ENCODE data around the gene ZDHHC22.
A peak's percentile ranks its signal among the peaks of the same experiment; 100 is the strongest.

ZDHHC22 gene

GRCh38 chr14:77128414-77128891, 13.1 kb downstream of the ZDHHC22 start:
- H3K27me3 ChIP-seq (ENCODE audit: control insufficient read depth in 1 of 2, insufficient read depth in 2 of 2, low read length in 2 of 2), result peaks cover 32 to 33% of the 10 kb centered on the region in 2 donors
- H3K9ac ChIP-seq (ENCODE audit: low read depth in 1 of 2, low read length in 2 of 2), result no peak overlapping the region
- H3K9me3 ChIP-seq (ENCODE audit: control insufficient read depth in 1 of 2, low read length in 2 of 2), result no peaks in the 10 kb centered on the region
- no peak overlapping the region for H3K4me3 ChIP-seq (ENCODE audit: low read depth in 1 of 2, low read length in 2 of 2)
- H3K4me1 ChIP-seq (ENCODE audit: control insufficient read depth in 1 of 2, insufficient read depth in 2 of 2, low read length in 2 of 2), result peaks cover 11 to 20% of the 10 kb centered on the region in 2 donors
- no peaks in the 10 kb centered on the region for H3K36me3 ChIP-seq (ENCODE audit: control insufficient read depth in 1 of 2, insufficient read depth in 2 of 2, low read length in 2 of 2)
- H3K27ac ChIP-seq (ENCODE audit: low read depth, low read length), result no peak overlapping the region

GRCh38 chr14:77126461-77126990, 15.1 kb downstream of the ZDHHC22 start:
- Histone ChIP-seq H3K9me3 (ENCODE audit: control insufficient read depth in 1 of 2, low read length in 2 of 2) (no peaks in the 10 kb centered on the region), H3K4me1 (ENCODE audit: control insufficient read depth in 1 of 2, insufficient read depth in 2 of 2, low read length in 2 of 2) (peaks cover 31 to 38% of the 10 kb centered on the region in 2 donors), H3K27ac (ENCODE audit: low read depth, low read length) (no peak overlapping the region), H3K36me3 (ENCODE audit: control insufficient read depth in 1 of 2, insufficient read depth in 2 of 2, low read length in 2 of 2) (no peaks in the 10 kb centered on the region), H3K9ac (ENCODE audit: low read depth in 1 of 2, low read length in 2 of 2) (no peak overlapping the region), H3K27me3 (ENCODE audit: control insufficient read depth in 1 of 2, insufficient read depth in 2 of 2, low read length in 2 of 2) (peaks cover 24 to 25% of the 10 kb centered on the region in 2 donors), H3K4me3 (ENCODE audit: low read depth in 1 of 2, low read length in 2 of 2) (no peak overlapping the region)

GRCh38 chr14:77125823-77126325, 15.7 kb downstream of the ZDHHC22 start:
- H3K36me3 ChIP-seq (ENCODE audit: control insufficient read depth in 1 of 2, insufficient read depth in 2 of 2, low read length in 2 of 2), result no peaks in the 10 kb centered on the region
- peaks cover 37 to 45% of the 10 kb centered on the region in 2 donors for H3K4me1 ChIP-seq (ENCODE audit: control insufficient read depth in 1 of 2, insufficient read depth in 2 of 2, low read length in 2 of 2)
- H3K27ac ChIP-seq (ENCODE audit: low read depth, low read length), result no peak overlapping the region
- no peak overlapping the region for H3K4me3 ChIP-seq (ENCODE audit: low read depth in 1 of 2, low read length in 2 of 2)
- peaks cover 24 to 25% of the 10 kb centered on the region in 2 donors for H3K27me3 ChIP-seq (ENCODE audit: control insufficient read depth in 1 of 2, insufficient read depth in 2 of 2, low read length in 2 of 2)
- no peaks in the 10 kb centered on the region for H3K9me3 ChIP-seq (ENCODE audit: control insufficient read depth in 1 of 2, low read length in 2 of 2)
- H3K9ac ChIP-seq (ENCODE audit: low read depth in 1 of 2, low read length in 2 of 2), result no peak overlapping the region

- no peak overlapping the region for H3K9ac ChIP-seq (ENCODE audit: low read depth in 1 of 2, low read length in 2 of 2)
- H3K4me3 ChIP-seq (ENCODE audit: low read depth in 1 of 2, low read length in 2 of 2), result peak overlapping the region; percentile 66 to 79
- no peaks in the 10 kb centered on the region for H3K9me3 ChIP-seq (ENCODE audit: control insufficient read depth in 1 of 2, low read length in 2 of 2)
- peaks cover 41 to 48% of the 10 kb centered on the region in 2 donors for H3K4me1 ChIP-seq (ENCODE audit: control insufficient read depth in 1 of 2, insufficient read depth in 2 of 2, low read length in 2 of 2)
- H3K27ac ChIP-seq (ENCODE audit: low read depth, low read length), result no peak overlapping the region
- no peaks in the 10 kb centered on the region for H3K36me3 ChIP-seq (ENCODE audit: control insufficient read depth in 1 of 2, insufficient read depth in 2 of 2, low read length in 2 of 2)
- H3K27me3 ChIP-seq (ENCODE audit: control insufficient read depth in 1 of 2, insufficient read depth in 2 of 2, low read length in 2 of 2), result peaks cover 24 to 25% of the 10 kb centered on the region in 2 donors
Observed at GRCh38 chr14:77125281-77125801, 16.2 kb downstream of the ZDHHC22 start.

- peak overlapping the region; percentile 2 to 63 for H3K9ac ChIP-seq (ENCODE audit: low read depth in 1 of 2, low read length in 2 of 2)
- no peak overlapping the region for H3K27ac ChIP-seq (ENCODE audit: low read depth, low read length)
- no peaks in the 10 kb centered on the region for H3K36me3 ChIP-seq (ENCODE audit: control insufficient read depth in 1 of 2, insufficient read depth in 2 of 2, low read length in 2 of 2)
- peaks cover 47 to 52% of the 10 kb centered on the region in 2 donors for H3K4me1 ChIP-seq (ENCODE audit: control insufficient read depth in 1 of 2, insufficient read depth in 2 of 2, low read length in 2 of 2)
- peaks cover 24 to 25% of the 10 kb centered on the region in 2 donors for H3K27me3 ChIP-seq (ENCODE audit: control insufficient read depth in 1 of 2, insufficient read depth in 2 of 2, low read length in 2 of 2)
- H3K9me3 ChIP-seq (ENCODE audit: control insufficient read depth in 1 of 2, low read length in 2 of 2), result no peaks in the 10 kb centered on the region
- peak overlapping the region; percentile 66 to 79 for H3K4me3 ChIP-seq (ENCODE audit: low read depth in 1 of 2, low read length in 2 of 2)
Observed at GRCh38 chr14:77124345-77125280, 17.0 kb downstream of the ZDHHC22 start.

- no peaks in the 10 kb centered on the region for H3K9me3 ChIP-seq (ENCODE audit: control insufficient read depth in 1 of 2, low read length in 2 of 2)
- H3K36me3 ChIP-seq (ENCODE audit: control insufficient read depth in 1 of 2, insufficient read depth in 2 of 2, low read length in 2 of 2), result no peaks in the 10 kb centered on the region
- H3K27ac ChIP-seq (ENCODE audit: low read depth, low read length), result peak overlapping the region; percentile 27
- peak overlapping the region in 1 of 2 donors; percentile 66 for H3K4me3 ChIP-seq (ENCODE audit: low read depth in 1 of 2, low read length in 2 of 2)
- peaks cover 22 to 25% of the 10 kb centered on the region in 2 donors for H3K27me3 ChIP-seq (ENCODE audit: control insufficient read depth in 1 of 2, insufficient read depth in 2 of 2, low read length in 2 of 2)
- peaks cover 47 to 52% of the 10 kb centered on the region in 2 donors for H3K4me1 ChIP-seq (ENCODE audit: control insufficient read depth in 1 of 2, insufficient read depth in 2 of 2, low read length in 2 of 2)
- H3K9ac ChIP-seq (ENCODE audit: low read depth in 1 of 2, low read length in 2 of 2), result peak overlapping the region; percentile 1 to 8
Observed at GRCh38 chr14:77123381-77124325, 17.9 kb downstream of the ZDHHC22 start.

GRCh38 chr14:77122526-77123125, 19.0 kb downstream of the ZDHHC22 start:
- peak overlapping the region; percentile 27 for H3K27ac ChIP-seq (ENCODE audit: low read depth, low read length)
- H3K36me3 ChIP-seq (ENCODE audit: control insufficient read depth in 1 of 2, insufficient read depth in 2 of 2, low read length in 2 of 2), result no peaks in the 10 kb centered on the region
- H3K9me3 ChIP-seq (ENCODE audit: control insufficient read depth in 1 of 2, low read length in 2 of 2), result no peaks in the 10 kb centered on the region
- peaks cover 47 to 52% of the 10 kb centered on the region in 2 donors for H3K4me1 ChIP-seq (ENCODE audit: control insufficient read depth in 1 of 2, insufficient read depth in 2 of 2, low read length in 2 of 2)
- H3K4me3 ChIP-seq (ENCODE audit: low read depth in 1 of 2, low read length in 2 of 2), result no peak overlapping the region
- peak overlapping the region; percentile 1 to 8 for H3K9ac ChIP-seq (ENCODE audit: low read depth in 1 of 2, low read length in 2 of 2)
- peaks cover 16 to 19% of the 10 kb centered on the region in 2 donors for H3K27me3 ChIP-seq (ENCODE audit: control insufficient read depth in 1 of 2, insufficient read depth in 2 of 2, low read length in 2 of 2)

- peaks cover 0 to 7% of the 10 kb centered on the region in 2 donors for H3K36me3 ChIP-seq (ENCODE audit: control insufficient read depth in 1 of 2, insufficient read depth in 2 of 2, low read length in 2 of 2)
- no peak overlapping the region for H3K9ac ChIP-seq (ENCODE audit: low read depth in 1 of 2, low read length in 2 of 2)
- peak overlapping the region; percentile 40 for H3K27ac ChIP-seq (ENCODE audit: low read depth, low read length)
- H3K4me3 ChIP-seq (ENCODE audit: low read depth in 1 of 2, low read length in 2 of 2), result no peak overlapping the region
- H3K4me1 ChIP-seq (ENCODE audit: control insufficient read depth in 1 of 2, insufficient read depth in 2 of 2, low read length in 2 of 2), result peaks cover 47 to 52% of the 10 kb centered on the region in 2 donors
- H3K9me3 ChIP-seq (ENCODE audit: control insufficient read depth in 1 of 2, low read length in 2 of 2), result no peaks in the 10 kb centered on the region
- H3K27me3 ChIP-seq (ENCODE audit: control insufficient read depth in 1 of 2, insufficient read depth in 2 of 2, low read length in 2 of 2), result peaks cover 9% of the 10 kb centered on the region in 2 donors
Observed at GRCh38 chr14:77120771-77121743, 20.5 kb downstream of the ZDHHC22 start.

Measured in duodenal mucosa (tissue), 2 donors.